A549 (cell line): ENCODE data around the gene SGCD. TPM values are rescaled to one million over a fixed set of nuclear protein-coding genes. Genes with fewer than 3 reads are reported as not detected.

Source experiments
- ATAC-seq, 2 experiments: fragments of 200-7000 bp in 1 of 2; fragments of >200 bp in 1 of 2; cut with Nextera tagmentation in 1 of 2; cut with Tn5 transposase in 1 of 2; 3 replicates each; pipeline versions ENCODE4 v1.8.0 to v1.9.1; 2018 to 2020; ENCODE audit warnings: mild to moderate bottlenecking in 1 of 2, moderate library complexity in 1 of 2
- CTCF ChIA-PET: fragments of 300-600 bp; sonication (Branson Sonifier 250); formaldehyde crosslinking; extraction: SDS; loops from one replicate; lab custom pipeline; 2021; ENCODE audit warnings: antibody characterized with exemption, inconsistent platforms; lab: Yijun Ruan, JAX
- POLR2A ChIA-PET: fragments of 350-600 bp; formaldehyde crosslinking; extraction: SDS; loops from one replicate; lab custom pipeline; 2021; ENCODE audit warnings: antibody characterized with exemption, inconsistent platforms; lab: Yijun Ruan, JAX
- DNase-seq, 2 experiments: peaks; one replicate each; pipeline versions ENCODE4 v3.0.0 to v3.0.0-alpha.2; 2011 to 2016; ENCODE audit warnings: low read depth in 1 of 2, low spot score in 1 of 2
- FAIRE-seq: peaks from 2 replicates; lab custom pipeline; 2011; peaks lifted over from hg19 to GRCh38; lab: Jason Lieb, UNC
- H3K27ac ChIP-seq, 2 experiments: fragments of >200 bp; sonication (Bioruptor Twin); formaldehyde crosslinking; 3 replicates each; pipeline ENCODE4 v1.5.1; 2016 to 2017
- H3K4me1 ChIP-seq: fragments of >200 bp; sonication (Bioruptor Twin); formaldehyde crosslinking; 3 replicates; pipeline ENCODE4 v1.6.1; 2016
- H3K4me2 ChIP-seq: fragments of >200 bp; sonication (Bioruptor Twin); formaldehyde crosslinking; 3 replicates; pipeline ENCODE4 v1.6.1; 2016
- H3K4me3 ChIP-seq: fragments of >200 bp; sonication (Bioruptor Twin); formaldehyde crosslinking; 3 replicates; pipeline ENCODE4 v1.5.1; 2016
- H3K9me3 ChIP-seq: fragments of >200 bp; sonication (Bioruptor Twin); formaldehyde crosslinking; 3 replicates; pipeline ENCODE4 v1.6.1; 2016
- ATOH8 ChIP-seq: fragments of 250-450 bp; sonication (Bioruptor Pico); IDR thresholded peaks from 2 replicates; pipeline ENCODE4 v1.5.0; 2020; ENCODE audit warnings: low read depth, mild to moderate bottlenecking, moderate library complexity
- BCL3 ChIP-seq: fragments of >200 bp; sonication (Bioruptor Twin); formaldehyde crosslinking; IDR thresholded peaks from 3 replicates; pipeline ENCODE4 v1.6.1; 2016
- CBX2 ChIP-seq: fragments of 200-600 bp; sonication (generic); IDR thresholded peaks from 2 replicates; pipeline ENCODE4 v1.6.1; 2016; ENCODE audit warnings: low read depth, mild to moderate bottlenecking, borderline replicate concordance
- CBX8 ChIP-seq: fragments of 200-600 bp; sonication (generic); IDR thresholded peaks from 2 replicates; pipeline ENCODE4 v1.6.1; 2016
- CEBPB ChIP-seq, 2 experiments: fragments of >200 bp in 1 of 2; sonication (Bioruptor Twin) in 1 of 2; formaldehyde crosslinking in 1 of 2; IDR thresholded peaks; 2 replicates each; pipeline ENCODE4 v1.6.1; 2012 to 2016
- CHD2 ChIP-seq: fragments of 150-350 bp; IDR thresholded peaks from 2 replicates; pipeline ENCODE4 v1.6.1; 2014; ENCODE audit warnings: low read length; ENCODE audit not compliant: partially characterized antibody
- E2F6 ChIP-seq: IDR thresholded peaks from 2 replicates; pipeline ENCODE4 v1.6.1; 2012; ENCODE audit warnings: low read depth, borderline replicate concordance
- ESRRA ChIP-seq: fragments of 150-350 bp; IDR thresholded peaks from 2 replicates; pipeline ENCODE4 v1.6.1; 2014; ENCODE audit warnings: mild to moderate bottlenecking, low read length, borderline replicate concordance
- FOSB ChIP-seq: fragments of 250-450 bp; sonication (Bioruptor Pico); IDR thresholded peaks from 2 replicates; pipeline ENCODE4 v1.5.0; 2020; ENCODE audit warnings: mild to moderate bottlenecking, moderate library complexity
- FOSL2 ChIP-seq, 2 experiments: fragments of 450-650 bp in 1 of 2; fragments of >200 bp in 1 of 2; sonication (Bioruptor Twin) in 1 of 2; formaldehyde crosslinking; IDR thresholded peaks; 2 replicates each; pipeline versions ENCODE4 v1.5.0 to v1.6.1; 2016 to 2020; ENCODE audit warnings: mild to moderate bottlenecking in 1 of 2, moderate library complexity in 1 of 2
- HDAC2 ChIP-seq: fragments of 200-600 bp; sonication (generic); IDR thresholded peaks from 2 replicates; pipeline ENCODE4 v1.6.1; 2016
- HES2 ChIP-seq: fragments of >200 bp; sonication (Bioruptor Twin); formaldehyde crosslinking; IDR thresholded peaks from 2 replicates; pipeline ENCODE4 v1.6.1; 2016
- HEYL ChIP-seq: fragments of 250-450 bp; sonication (Bioruptor Pico); IDR thresholded peaks from 2 replicates; pipeline ENCODE4 v1.8.0; 2021; ENCODE audit warnings: mild to moderate bottlenecking, moderate library complexity
- HOXA7 ChIP-seq: fragments of 250-450 bp; sonication (Bioruptor Pico); IDR thresholded peaks from 2 replicates; pipeline ENCODE4 v1.5.0; 2020; ENCODE audit warnings: mild to moderate bottlenecking, moderate library complexity
- HOXB13 ChIP-seq: fragments of 250-450 bp; sonication (Bioruptor Pico); IDR thresholded peaks from 2 replicates; pipeline ENCODE4 v1.5.0; 2020; ENCODE audit warnings: low read depth, mild to moderate bottlenecking, moderate library complexity
- HOXB5 ChIP-seq: fragments of 250-450 bp; sonication (Bioruptor Pico); IDR thresholded peaks from 2 replicates; pipeline ENCODE4 v1.5.0; 2020; ENCODE audit warnings: mild to moderate bottlenecking, moderate library complexity
- JUN ChIP-seq, 2 experiments: fragments of >200 bp; sonication (Bioruptor Twin); formaldehyde crosslinking; IDR thresholded peaks; 2 replicates in 1 of 2; 3 replicates in 1 of 2; pipeline ENCODE4 v1.6.1; 2016 to 2017
- KDM1A ChIP-seq: fragments of 200-600 bp; sonication (generic); IDR thresholded peaks from 2 replicates; pipeline ENCODE4 v1.6.1; 2016; ENCODE audit warnings: low read depth, mild to moderate bottlenecking
- KDM5A ChIP-seq: fragments of 200-600 bp; sonication (generic); IDR thresholded peaks from 2 replicates; pipeline ENCODE4 v1.6.1; 2016; ENCODE audit warnings: antibody characterized with exemption, mild to moderate bottlenecking
- MAX ChIP-seq: IDR thresholded peaks from 2 replicates; pipeline ENCODE4 v1.6.1; 2012
- MYC ChIP-seq: IDR thresholded peaks from 2 replicates; pipeline ENCODE4 v1.6.1; 2012; ENCODE audit warnings: mild to moderate bottlenecking, inconsistent platforms, low read length, improper control_type of control experiment, borderline replicate concordance
- POLR2A ChIP-seq: IDR thresholded peaks from 2 replicates; pipeline ENCODE4 v1.6.1; 2012; ENCODE audit warnings: mild to moderate bottlenecking, low read length
- POLR2AphosphoS2 ChIP-seq: conservative IDR thresholded peaks from 2 replicates; pipeline ENCODE4 v1.6.1; 2012; ENCODE audit warnings: low read length, improper control_type of control experiment, inconsistent platforms
- RAD21 ChIP-seq, 2 experiments: fragments of >200 bp in 1 of 2; sonication (Bioruptor Twin) in 1 of 2; formaldehyde crosslinking in 1 of 2; IDR thresholded peaks in 1 of 2; conservative IDR thresholded peaks in 1 of 2; 2 replicates in 1 of 2; 3 replicates in 1 of 2; pipeline ENCODE4 v1.6.1; 2012 to 2018; ENCODE audit warnings: inconsistent platforms in 1 of 2
- RARB ChIP-seq: fragments of 250-450 bp; sonication (Bioruptor Pico); IDR thresholded peaks from 2 replicates; pipeline ENCODE4 v1.8.0; 2021; ENCODE audit warnings: mild to moderate bottlenecking, moderate library complexity
- RFX5 ChIP-seq: fragments of 450-650 bp; IDR thresholded peaks from 2 replicates; pipeline ENCODE4 v1.7.1; 2014; ENCODE audit warnings: antibody characterized with exemption, mild to moderate bottlenecking, moderate library complexity
- TFCP2L1 ChIP-seq: fragments of 250-450 bp; sonication (Bioruptor Pico); IDR thresholded peaks from 2 replicates; pipeline ENCODE4 v1.5.0; 2021; ENCODE audit warnings: mild to moderate bottlenecking
- TP53 ChIP-seq: fragments of 250-450 bp; sonication (Bioruptor Pico); IDR thresholded peaks from 2 replicates; pipeline ENCODE4 v1.5.0; 2021; ENCODE audit warnings: mild to moderate bottlenecking, moderate library complexity
- ZFP36 ChIP-seq: fragments of 450-650 bp; IDR thresholded peaks from 2 replicates; pipeline ENCODE4 v1.6.1; 2014; ENCODE audit warnings: borderline replicate concordance; ENCODE audit not compliant: partially characterized antibody
- WGBS: methylation state at CpG from one replicate; pipeline ENCODE4 v1.1.6; 2017; ENCODE audit errors: missing lambda C conversion rate; 5-methylcytosine and 5-hydroxymethylcytosine counted together
- polyA plus RNA-seq, 4 experiments: library from polyadenylated mRNA; depleted of rRNA in 3 of 4; stranded (reverse); fragments of >200 nt; fragmentation: RNase III in 1 of 4; extraction: RNeasy Plus Mini Kit Qiagen cat#74134 plus additional on column Dnase treatment in 1 of 4; gene quantifications; 2 replicates in 3 of 4; 3 replicates in 1 of 4; pipeline ENCODE4 v1.2.3, GENCODE V29; 2011 to 2017

The SGCD gene
- polyA plus RNA-seq, 2 of the 4 experiments (the other 2 are of a cell fraction), result 7.6 to 10.6 TPM

- peaks cover 7% of the 10 kb centered on the region; the same call in 1 of the 3 replicates for H3K4me1 ChIP-seq
- no peak for ATAC-seq
- TF ChIP-seq CEBPB (IDR thresholded peaks at IDR 0.05), result no peak
- no peak for TF ChIP-seq RFX5
- no peak for TF ChIP-seq JUN (IDR thresholded peaks at IDR 0.05)
- no peak for TF ChIP-seq KDM1A
- TF ChIP-seq HDAC2, result no peak
- TF ChIP-seq TFCP2L1 (CRISPR knock-in tag), result no peak
- no peak for TF ChIP-seq E2F6
- no peak for TF ChIP-seq ATOH8 (CRISPR knock-in tag)
- TF ChIP-seq RAD21 (conservative IDR thresholded peaks at IDR 0.05 in 1 of 2, IDR thresholded peaks at IDR 0.05 in 1 of 2), result no peak
- TF ChIP-seq FOSB (CRISPR knock-in tag), result no peak
- no peak for TF ChIP-seq CBX8
- no peak for TF ChIP-seq ESRRA
- no peak for TF ChIP-seq ZFP36
- TF ChIP-seq MYC, result no peak
- no peak for TF ChIP-seq HES2
- no peak for TF ChIP-seq MAX
- TF ChIP-seq POLR2AphosphoS2, result no peak
- TF ChIP-seq, all 56 proteins: peak for 0
- DNase-seq (no peak), FAIRE-seq (no peak)
- ChIA-PET POLR2A (no interaction called here), CTCF (interaction anchor here (0.6 kb wide), 1 partner anchor 393 kb away, joined by 3 read pairs; no protein-coding TSS in a partner anchor)
- Histone ChIP-seq H3K4me3 (no peak overlapping the region), H3K27ac (no peak overlapping the region), H3K9me3 (no peaks in the 10 kb centered on the region), H3K4me2 (no peak overlapping the region)
- 86% methylated on average over 9 of the region's 9 CpGs for WGBS
Observed at GRCh38 chr5:156526081-156526925, 199.3 kb downstream of the SGCD start.

- Histone ChIP-seq H3K4me2 (no peak overlapping the region), H3K27ac (no peak overlapping the region), H3K4me3 (no peak overlapping the region)
- CTCF ChIA-PET, result no interaction called here
- POLR2A ChIA-PET, result no interaction called here
- TF ChIP-seq KDM5A (no peak), FOSL2 (IDR thresholded peaks at IDR 0.05) (no peak), FOSL2 (CRISPR knock-in tag; IDR thresholded peaks at IDR 0.05) (no peak), HEYL (CRISPR knock-in tag) (no peak), HOXB13 (CRISPR knock-in tag) (no peak), TP53 (CRISPR knock-in tag) (no peak), RARB (CRISPR knock-in tag) (no peak), KDM1A (no peak), CBX8 (no peak), HOXA7 (no peak), CBX2 (no peak), BCL3 (no peak), POLR2A (no peak), CHD2 (no peak), HOXB5 (CRISPR knock-in tag) (no peak)
- TF ChIP-seq, all 56 proteins: peak for 0
- DNase-seq (no peak), FAIRE-seq (no peak), ATAC-seq (no peak)
- H3K9me3 ChIP-seq, result no peaks in the 10 kb centered on the region
- WGBS, result 53% methylated on average over 2 of the region's 2 CpGs
- H3K4me1 ChIP-seq, result peaks cover 7% of the 10 kb centered on the region; the same call in 1 of the 3 replicates
Observed at GRCh38 chr5:156527611-156528010, 200.6 kb downstream of the SGCD start.
